T-cell (primary cell): Measurements from ENCODE around the gene KHSRP. TPM values are rescaled to one million over a fixed set of nuclear protein-coding genes. Genes with fewer than 3 reads are reported as not detected.

Experiments used
- ATAC-seq, 4 experiments: fragments of 200-7000 bp in 3 of 4; fragments of 150-1000 bp in 1 of 4; cut with Tn5 transposase; replicated peaks in 1 of 4; 1 replicate in 3 of 4; 2 replicates in 1 of 4; pipeline ENCODE4 v1.10.0; 2021; ENCODE audit warnings: moderate library complexity in 3 of 4, mild to moderate bottlenecking in 2 of 4, moderate number of reproducible peaks in 1 of 4
- CTCF ChIA-PET, 2 donors: fragments of 300-600 bp; sonication (Branson Sonifier 250); formaldehyde crosslinking; loops; one replicate each; lab custom pipeline; 2022; ENCODE audit warnings: antibody characterized with exemption in 2 of 2; lab: Charles Lee
- POLR2A ChIA-PET, 2 donors: fragments of 300-600 bp; sonication (Branson Sonifier 250); formaldehyde crosslinking; loops; one replicate each; lab custom pipeline; 2022; ENCODE audit warnings: antibody characterized with exemption in 2 of 2; lab: Charles Lee
- DNase-seq, 35 experiments: peaks; one replicate each; pipeline versions ENCODE4 v3.0.0 to v3.0.0-alpha.2; 2013 to 2023
- H3K27ac ChIP-seq: one replicate; pipeline ENCODE4 v1.5.1; 2013; ENCODE audit warnings: low read length
- H3K27me3 ChIP-seq, 2 experiments: replicated peaks in 1 of 2; 1 replicate in 1 of 2; 2 replicates in 1 of 2; pipeline versions ENCODE4 v1.6.1 to v1.7.0; 2013; ENCODE audit warnings: low read length in 1 of 2, mixed read lengths in 1 of 2; ENCODE audit not compliant: control insufficient read depth in 2 of 2, insufficient read depth in 2 of 2; ENCODE audit errors: extremely low read depth in 1 of 2
- H3K36me3 ChIP-seq, 2 donors: 1 replicate in 1 of 2; 2 replicates in 1 of 2; pipeline versions ENCODE4 v1.6.1 to v1.7.0; 2013; ENCODE audit warnings: low read length in 1 of 2; ENCODE audit not compliant: control insufficient read depth in 2 of 2, insufficient read depth in 1 of 2; ENCODE audit errors: extremely low read depth in 1 of 2
- H3K4me1 ChIP-seq, 2 experiments: 1 replicate in 1 of 2; 2 replicates in 1 of 2; pipeline versions ENCODE4 v1.6.1 to v1.7.0; 2013; ENCODE audit warnings: low read length in 2 of 2, mixed read lengths in 1 of 2; ENCODE audit not compliant: insufficient read depth in 2 of 2, control insufficient read depth in 1 of 2; ENCODE audit errors: extremely low read depth in 1 of 2
- H3K4me3 ChIP-seq, 2 donors: 1 replicate in 1 of 2; 2 replicates in 1 of 2; pipeline versions ENCODE4 v1.5.1 to v1.7.0; 2013; ENCODE audit warnings: mild to moderate bottlenecking in 2 of 2, low read length in 1 of 2, moderate library complexity in 1 of 2; ENCODE audit not compliant: control insufficient read depth in 1 of 2; ENCODE audit errors: extremely low read depth in 1 of 2
- H3K9me3 ChIP-seq: 2 replicates; pipeline ENCODE4 v1.7.0; 2013
- H3K27ac Mint-ChIP-seq, 2 donors: one replicate each; pipeline ENCODE4 v1.8.0; 2020 to 2021; ENCODE audit warnings: mild to moderate bottlenecking in 2 of 2, mixed read lengths in 2 of 2
- H3K27me3 Mint-ChIP-seq, 2 donors: one replicate each; pipeline ENCODE4 v1.8.0; 2021 to 2022; ENCODE audit warnings: mixed read lengths in 2 of 2
- H3K36me3 Mint-ChIP-seq: one replicate; pipeline ENCODE4 v1.8.0; 2021; ENCODE audit warnings: mixed read lengths
- H3K4me1 Mint-ChIP-seq, 3 donors: one replicate each; pipeline ENCODE4 v1.8.0; 2020 to 2022; ENCODE audit warnings: mixed read lengths in 3 of 3, mild to moderate bottlenecking in 1 of 3
- H3K4me3 Mint-ChIP-seq, 3 donors: one replicate each; pipeline ENCODE4 v1.8.0; 2020 to 2022; ENCODE audit warnings: mild to moderate bottlenecking in 3 of 3, mixed read lengths in 3 of 3, moderate library complexity in 3 of 3
- H3K9me3 Mint-ChIP-seq, 3 donors: one replicate each; pipeline ENCODE4 v1.8.0; 2020 to 2022; ENCODE audit warnings: mixed read lengths in 3 of 3
- WGBS: methylation state at CpG from one replicate; pipeline ENCODE4 v1.1.5; 2013; ENCODE audit warnings: missing lambda C conversion rate; ENCODE audit not compliant: insufficient coverage; 5-methylcytosine and 5-hydroxymethylcytosine counted together
- total RNA-seq, 35 experiments: library from RNA in 6 of 35; stranded (reverse) in 6 of 35; fragments of 120-200 nt in 1 of 35; gene quantifications; one replicate each; pipeline versions ENCODE4 v1.2.1 to v1.2.4 and lab custom pipeline; 2013 to 2026

Gene KHSRP
- total RNA-seq, 5 donors from 2014 or later (not counting 1 experiment from before 2014, with no cell fraction given), result 147 to 194 (median 189) TPM

DNA sequence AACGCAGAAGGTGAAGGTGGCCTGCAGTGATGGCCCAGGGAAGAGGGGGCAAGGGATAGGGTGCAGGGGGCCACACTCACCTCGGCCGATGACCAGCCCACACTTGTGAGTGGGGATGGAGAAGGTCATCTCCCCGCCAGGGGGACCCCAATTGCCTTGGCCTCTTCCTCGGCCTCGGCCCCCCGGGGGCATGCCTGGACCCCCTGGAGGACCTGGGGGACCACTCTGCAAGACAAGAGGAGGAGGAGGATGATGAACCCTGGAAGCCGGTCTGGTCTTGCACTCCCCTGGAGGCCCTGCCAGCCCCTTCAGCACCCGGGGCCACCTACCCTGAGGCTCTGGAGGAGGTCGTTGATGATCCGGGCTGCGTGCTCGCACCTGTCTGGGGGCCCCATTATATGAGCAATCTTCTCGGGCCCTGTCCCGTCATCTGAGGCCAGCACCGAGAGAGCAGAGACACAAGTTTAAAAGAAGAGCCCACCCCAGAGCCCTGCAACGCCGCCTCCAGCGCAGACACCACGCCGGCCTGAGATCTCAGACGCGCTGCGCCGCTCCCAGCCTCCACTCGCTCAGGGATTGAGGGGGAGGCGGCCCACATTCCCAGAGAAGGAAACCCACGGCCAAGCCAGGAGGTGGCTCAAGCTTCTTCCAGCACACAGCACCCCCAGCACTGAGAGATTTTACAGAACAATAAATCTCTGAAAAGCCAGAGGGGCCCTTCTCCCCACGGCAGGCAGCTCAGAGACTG, 7.8 kb downstream of the KHSRP start:
- Mint-ChIP-seq H3K4me1 (peaks cover 0 to 11% (median 9%) of the 10 kb centered on the region in 3 donors), H3K27ac (no peak overlapping the region), H3K27me3 (no peaks in the 10 kb centered on the region), H3K9me3 (no peaks in the 10 kb centered on the region), H3K36me3 (peaks cover 39% of the 10 kb centered on the region), H3K4me3 (no peak overlapping the region)
- POLR2A ChIA-PET, result no interaction called here
- DNase-seq (no peak), ATAC-seq (no peak)
- WGBS, result 94% methylated on average over 26 of the region's 29 CpGs
- peaks cover 0 to 5% of the 10 kb centered on the region in 2 experiments for H3K4me1 ChIP-seq
- H3K4me3 ChIP-seq, result no peak overlapping the region
- no peaks in the 10 kb centered on the region for H3K27me3 ChIP-seq
- peaks cover 24 to 77% of the 10 kb centered on the region in 2 donors for H3K36me3 ChIP-seq
- H3K27ac ChIP-seq, result no peak overlapping the region
- CTCF ChIA-PET, result no interaction called here
- H3K9me3 ChIP-seq, result no peaks in the 10 kb centered on the region

GRCh38 chr19:6415591-6416190, 8.9 kb downstream of the KHSRP start:
- ChIA-PET POLR2A (no interaction called here), CTCF (no interaction called here)
- no peak overlapping the region for H3K4me3 Mint-ChIP-seq
- no peak overlapping the region for H3K27ac Mint-ChIP-seq
- H3K36me3 ChIP-seq, result peaks cover 24 to 66% of the 10 kb centered on the region in 2 donors
- peaks cover 36% of the 10 kb centered on the region for H3K36me3 Mint-ChIP-seq
- peaks cover 0 to 2% (median 2%) of the 10 kb centered on the region in 3 donors for H3K4me1 Mint-ChIP-seq
- H3K4me1 ChIP-seq, result no peaks in the 10 kb centered on the region
- H3K9me3 Mint-ChIP-seq, result no peaks in the 10 kb centered on the region
- DNase-seq, result no peak
- 97% methylated on average over 26 of the region's 32 CpGs for whole genome bisulfite sequencing
- no peak overlapping the region for H3K27ac ChIP-seq
- ATAC-seq, result no peak
- no peaks in the 10 kb centered on the region for H3K27me3 ChIP-seq
- H3K9me3 ChIP-seq, result no peaks in the 10 kb centered on the region
- no peaks in the 10 kb centered on the region for H3K27me3 Mint-ChIP-seq
- H3K4me3 ChIP-seq, result no peak overlapping the region

DNA sequence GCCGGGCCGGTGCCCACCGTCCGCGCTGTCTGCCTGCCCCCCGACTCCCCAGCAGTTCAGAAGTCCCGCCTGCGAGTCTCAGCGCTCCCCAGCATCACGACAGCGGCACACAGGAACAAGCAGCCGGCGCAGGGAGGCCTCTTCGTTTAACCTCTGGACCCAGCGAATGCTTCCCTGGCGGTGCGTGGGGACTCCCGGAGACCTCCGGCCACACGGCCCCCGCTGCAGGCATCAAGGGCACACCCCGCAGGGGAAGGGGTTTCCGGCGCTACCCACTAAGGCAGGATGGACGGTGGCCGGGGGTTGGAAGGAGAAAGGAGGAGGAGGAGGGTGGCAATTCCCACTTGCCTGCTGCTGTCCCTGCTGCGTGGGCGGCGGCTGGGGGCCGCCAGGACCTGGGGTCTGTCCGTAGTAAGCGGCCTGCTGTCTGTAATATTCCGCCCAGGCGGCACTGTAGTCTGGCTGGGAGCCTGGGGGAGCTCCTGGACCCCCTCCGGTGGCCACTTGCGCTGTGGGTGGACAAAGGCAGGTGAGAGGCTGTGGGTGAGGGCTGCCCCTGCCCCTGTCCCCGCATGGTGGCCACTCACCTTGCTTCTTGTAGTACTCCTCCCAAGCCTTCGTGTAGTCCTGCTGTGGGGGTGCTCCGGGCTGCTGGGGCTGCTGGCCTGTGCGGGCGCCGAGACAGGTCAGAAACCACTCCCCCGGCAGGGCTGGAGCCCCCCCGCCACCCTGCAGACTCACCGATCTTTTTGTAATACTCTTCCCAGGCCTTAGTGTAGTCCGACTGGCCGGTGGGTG, 9.6 kb downstream of the KHSRP start:
- Histone ChIP-seq H3K9me3 (no peaks in the 10 kb centered on the region), H3K27me3 (no peaks in the 10 kb centered on the region), H3K4me3 (no peak overlapping the region), H3K27ac (no peak overlapping the region), H3K36me3 (peaks cover 24 to 59% of the 10 kb centered on the region in 2 donors), H3K4me1 (no peaks in the 10 kb centered on the region)
- Mint-ChIP-seq H3K36me3 (peaks cover 31% of the 10 kb centered on the region), H3K4me1 (no peaks in the 10 kb centered on the region), H3K9me3 (no peaks in the 10 kb centered on the region), H3K4me3 (no peak overlapping the region), H3K27me3 (no peaks in the 10 kb centered on the region), H3K27ac (no peak overlapping the region)
- no peak for ATAC-seq
- POLR2A ChIA-PET, result no interaction called here
- CTCF ChIA-PET, result no interaction called here
- no peak for DNase-seq
- WGBS, result 96% methylated on average over 34 of the region's 47 CpGs

- Histone ChIP-seq H3K9me3 (no peaks in the 10 kb centered on the region), H3K27ac (no peak overlapping the region), H3K36me3 (peaks cover 24 to 49% of the 10 kb centered on the region in 2 donors), H3K4me1 (no peaks in the 10 kb centered on the region), H3K27me3 (no peaks in the 10 kb centered on the region), H3K4me3 (no peak overlapping the region)
- no peaks in the 10 kb centered on the region for H3K4me1 Mint-ChIP-seq
- ATAC-seq (no peak), DNase-seq (no peak)
- ChIA-PET POLR2A (no interaction called here), CTCF (no interaction called here)
- peaks cover 28% of the 10 kb centered on the region for H3K36me3 Mint-ChIP-seq
- H3K9me3 Mint-ChIP-seq, result no peaks in the 10 kb centered on the region
- no peaks in the 10 kb centered on the region for H3K27me3 Mint-ChIP-seq
- whole genome bisulfite sequencing, result 95% methylated on average over 32 of the region's 42 CpGs
- no peak overlapping the region for H3K27ac Mint-ChIP-seq
- no peak overlapping the region for H3K4me3 Mint-ChIP-seq
Measured at GRCh38 chr19:6413721-6414643, 10.6 kb downstream of the KHSRP start.

- H3K4me3 Mint-ChIP-seq, result no peak overlapping the region
- H3K27ac Mint-ChIP-seq, result no peak overlapping the region
- no peak for DNase-seq
- H3K36me3 ChIP-seq, result peaks cover 24 to 42% of the 10 kb centered on the region in 2 donors
- ChIA-PET POLR2A (no interaction called here), CTCF (no interaction called here)
- no peaks in the 10 kb centered on the region for H3K27me3 ChIP-seq
- H3K27ac ChIP-seq, result no peak overlapping the region
- WGBS, result no CpG with 5 or more reads among the region's 10 CpGs
- no peaks in the 10 kb centered on the region for H3K4me1 Mint-ChIP-seq
- ATAC-seq, result no peak
- H3K27me3 Mint-ChIP-seq, result no peaks in the 10 kb centered on the region
- no peaks in the 10 kb centered on the region for H3K9me3 Mint-ChIP-seq
- no peaks in the 10 kb centered on the region for H3K4me1 ChIP-seq
- no peak overlapping the region for H3K4me3 ChIP-seq
- H3K36me3 Mint-ChIP-seq, result peaks cover 21% of the 10 kb centered on the region
- no peaks in the 10 kb centered on the region for H3K9me3 ChIP-seq
Measured at GRCh38 chr19:6413291-6413690, 11.3 kb downstream of the KHSRP start.
